GM12878 (cell line): ENCODE data around the gene NEO1.

Experiments
- CEBPB ChIP-seq, 2 experiments: fragments of 150-350 bp in 1 of 2; IDR thresholded peaks; 2 replicates each; pipeline ENCODE4 v1.6.1; 2012 to 2014; ENCODE audit warnings: low read depth in 2 of 2, low read length in 2 of 2, borderline replicate concordance in 1 of 2, inconsistent platforms in 1 of 2
- EP300 ChIP-seq, 2 experiments: fragments of 150-350 bp in 1 of 2; IDR thresholded peaks; 2 replicates each; pipeline ENCODE4 v1.6.1; 2011 to 2012; ENCODE audit warnings: low read depth in 2 of 2, low read length in 2 of 2, borderline replicate concordance in 1 of 2, improper control_type of control experiment in 1 of 2, inconsistent platforms in 1 of 2; ENCODE audit not compliant: control insufficient read depth in 1 of 2
- EZH2 ChIP-seq: IDR thresholded peaks from 2 replicates; pipeline ENCODE4 v1.6.1; 2012; ENCODE audit warnings: low read depth, mild to moderate bottlenecking, control low read depth, inconsistent platforms, low read length, borderline replicate concordance; ENCODE audit not compliant: control insufficient read depth
- NBN ChIP-seq: fragments of 450-650 bp; IDR thresholded peaks from 2 replicates; pipeline ENCODE4 v1.6.1; 2016
- NFYB ChIP-seq: IDR thresholded peaks from 2 replicates; pipeline ENCODE4 v1.6.1; 2011; ENCODE audit warnings: low read depth, mild to moderate bottlenecking, low read length, improper control_type of control experiment, moderate library complexity; ENCODE audit not compliant: insufficient read depth
- TAF1 ChIP-seq: IDR thresholded peaks from 2 replicates; pipeline ENCODE4 v1.6.1; 2011; ENCODE audit warnings: mild to moderate bottlenecking, low read depth, low read length, borderline replicate concordance
- TF ChIP-seq, protein P1 (sequence below), 3 experiments: IDR thresholded peaks in 2 of 3; conservative IDR thresholded peaks in 1 of 3; 2 replicates each; pipeline ENCODE4 v1.5.1; 2011; ENCODE audit warnings: low read depth in 3 of 3, low read length in 3 of 3, mild to moderate bottlenecking in 3 of 3, control low read depth in 2 of 3, moderate library complexity in 2 of 3, inconsistent platforms in 1 of 3, mixed read lengths in 1 of 3; ENCODE audit not compliant: control insufficient read depth in 2 of 3, insufficient read depth in 1 of 3; ENCODE audit errors: extremely low read depth in 1 of 3

DNA sequence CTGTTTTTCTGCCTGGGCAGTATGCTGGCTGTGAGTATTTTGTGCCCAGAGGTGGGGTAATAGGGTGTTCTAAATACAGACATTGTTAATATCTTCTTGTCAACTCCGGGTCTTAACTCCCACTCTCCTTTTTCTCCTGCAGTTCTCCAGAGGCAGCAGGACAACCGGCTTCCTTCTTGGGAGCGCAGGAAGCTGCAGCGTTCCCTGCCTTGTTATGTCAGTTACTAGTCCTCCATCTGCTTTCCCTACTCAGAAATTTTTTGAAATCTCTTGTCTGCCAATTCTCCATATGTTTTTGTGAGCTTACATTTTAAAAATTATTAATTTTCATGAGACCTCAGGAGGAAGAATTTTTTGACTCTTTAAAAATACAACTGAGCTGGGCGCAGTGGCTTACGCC, 67.2 kb downstream of the NEO1 start:
- TF ChIP-seq NBN: no peak
- TF ChIP-seq EZH2: no peak
- no peak for TF ChIP-seq CEBPB (IDR thresholded peaks at IDR 0.05; ENCODE audit: borderline replicate concordance in 1 of 2, low read depth in 2 of 2, low read length in 2 of 2)
- no peak for TF ChIP-seq TAF1
- TF ChIP-seq EP300 (IDR thresholded peaks at IDR 0.05; ENCODE audit: borderline replicate concordance in 1 of 2, control insufficient read depth in 1 of 2, low read depth in 2 of 2, low read length in 2 of 2): no peak
- TF ChIP-seq, protein P1, sequence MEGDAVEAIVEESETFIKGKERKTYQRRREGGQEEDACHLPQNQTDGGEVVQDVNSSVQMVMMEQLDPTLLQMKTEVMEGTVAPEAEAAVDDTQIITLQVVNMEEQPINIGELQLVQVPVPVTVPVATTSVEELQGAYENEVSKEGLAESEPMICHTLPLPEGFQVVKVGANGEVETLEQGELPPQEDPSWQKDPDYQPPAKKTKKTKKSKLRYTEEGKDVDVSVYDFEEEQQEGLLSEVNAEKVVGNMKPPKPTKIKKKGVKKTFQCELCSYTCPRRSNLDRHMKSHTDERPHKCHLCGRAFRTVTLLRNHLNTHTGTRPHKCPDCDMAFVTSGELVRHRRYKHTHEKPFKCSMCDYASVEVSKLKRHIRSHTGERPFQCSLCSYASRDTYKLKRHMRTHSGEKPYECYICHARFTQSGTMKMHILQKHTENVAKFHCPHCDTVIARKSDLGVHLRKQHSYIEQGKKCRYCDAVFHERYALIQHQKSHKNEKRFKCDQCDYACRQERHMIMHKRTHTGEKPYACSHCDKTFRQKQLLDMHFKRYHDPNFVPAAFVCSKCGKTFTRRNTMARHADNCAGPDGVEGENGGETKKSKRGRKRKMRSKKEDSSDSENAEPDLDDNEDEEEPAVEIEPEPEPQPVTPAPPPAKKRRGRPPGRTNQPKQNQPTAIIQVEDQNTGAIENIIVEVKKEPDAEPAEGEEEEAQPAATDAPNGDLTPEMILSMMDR (IDR thresholded peaks at IDR 0.05 in 2 of 3, conservative IDR thresholded peaks at IDR 0.05 in 1 of 3; ENCODE audit: control insufficient read depth in 2 of 3, extremely low read depth in 1 of 3, insufficient read depth in 1 of 3, low read depth in 3 of 3, low read length in 3 of 3): no peak
- no peak for TF ChIP-seq NFYB
